LNCAP (cell line): ENCODE measurements around the gene STAT5A.

Experiments used
- TF ChIP-seq, protein P1 (sequence below): fragments of 450-650 bp; IDR thresholded peaks from 2 replicates; pipeline ENCODE4 v1.5.1; 2017; ENCODE audit warnings: mild to moderate bottlenecking

STAT5A gene

DNA sequence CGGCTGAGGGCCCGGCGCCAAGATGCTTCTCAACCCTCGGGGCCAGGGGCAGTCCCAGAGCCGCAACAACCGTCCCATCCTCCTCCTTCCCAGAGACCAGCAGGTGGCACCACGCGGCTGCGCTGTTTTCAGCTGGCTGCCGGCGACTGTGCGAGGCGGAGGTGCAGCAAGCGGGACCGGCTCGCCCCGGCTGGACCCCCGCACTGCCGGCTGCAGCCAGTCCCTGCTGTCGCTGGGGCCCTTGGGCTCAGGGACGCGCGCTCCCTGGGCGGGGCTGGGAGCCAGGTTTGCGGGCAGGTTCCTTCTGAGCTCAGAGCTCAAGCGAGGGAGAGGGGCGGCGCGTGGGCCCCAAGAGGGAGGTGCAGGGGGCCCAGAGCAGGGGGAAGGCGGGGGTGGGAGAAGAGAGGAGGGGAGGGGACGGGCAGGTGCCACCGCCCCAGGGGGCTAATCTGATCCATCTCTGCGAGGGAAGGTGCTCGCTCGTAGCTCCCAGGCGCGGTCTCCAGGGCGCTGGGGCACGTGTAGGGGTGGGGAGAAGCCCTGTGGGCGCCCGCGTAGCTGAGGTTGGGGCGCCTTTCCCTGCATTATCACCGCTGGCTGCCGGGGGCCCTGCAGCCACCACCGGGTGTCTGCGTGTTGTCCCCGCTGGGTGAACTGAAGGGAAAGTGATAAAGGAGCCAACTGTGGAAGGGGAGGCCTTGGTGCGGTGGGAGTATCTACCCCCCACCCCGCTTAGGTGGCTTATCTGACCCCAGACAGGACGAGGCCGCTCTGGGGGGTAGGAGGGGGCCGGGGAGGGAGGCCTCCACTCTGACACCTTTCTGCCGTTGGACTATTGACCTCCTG, 24.2 kb downstream of the STAT5A start:
- TF ChIP-seq, protein P1, sequence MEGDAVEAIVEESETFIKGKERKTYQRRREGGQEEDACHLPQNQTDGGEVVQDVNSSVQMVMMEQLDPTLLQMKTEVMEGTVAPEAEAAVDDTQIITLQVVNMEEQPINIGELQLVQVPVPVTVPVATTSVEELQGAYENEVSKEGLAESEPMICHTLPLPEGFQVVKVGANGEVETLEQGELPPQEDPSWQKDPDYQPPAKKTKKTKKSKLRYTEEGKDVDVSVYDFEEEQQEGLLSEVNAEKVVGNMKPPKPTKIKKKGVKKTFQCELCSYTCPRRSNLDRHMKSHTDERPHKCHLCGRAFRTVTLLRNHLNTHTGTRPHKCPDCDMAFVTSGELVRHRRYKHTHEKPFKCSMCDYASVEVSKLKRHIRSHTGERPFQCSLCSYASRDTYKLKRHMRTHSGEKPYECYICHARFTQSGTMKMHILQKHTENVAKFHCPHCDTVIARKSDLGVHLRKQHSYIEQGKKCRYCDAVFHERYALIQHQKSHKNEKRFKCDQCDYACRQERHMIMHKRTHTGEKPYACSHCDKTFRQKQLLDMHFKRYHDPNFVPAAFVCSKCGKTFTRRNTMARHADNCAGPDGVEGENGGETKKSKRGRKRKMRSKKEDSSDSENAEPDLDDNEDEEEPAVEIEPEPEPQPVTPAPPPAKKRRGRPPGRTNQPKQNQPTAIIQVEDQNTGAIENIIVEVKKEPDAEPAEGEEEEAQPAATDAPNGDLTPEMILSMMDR, result peak; percentile 70

DNA sequence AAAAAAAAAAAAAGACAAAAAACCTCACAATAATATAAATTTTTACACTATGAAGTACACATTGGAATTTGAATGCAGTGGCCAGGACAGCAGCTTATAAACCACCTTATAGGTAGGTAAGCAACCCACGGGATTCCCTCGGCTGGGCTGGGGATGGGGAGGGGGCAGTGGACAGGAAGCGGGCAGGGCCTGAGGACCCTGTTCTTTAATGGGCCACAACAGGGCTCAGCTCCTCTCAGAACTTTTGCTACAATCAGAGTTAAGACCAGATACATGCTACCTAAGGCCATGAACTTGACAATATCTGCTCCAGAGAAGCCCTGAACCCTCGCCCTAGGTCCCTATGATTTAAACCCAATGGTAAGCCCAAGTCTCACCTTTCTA, 25.1 kb downstream of the STAT5A start:
- TF ChIP-seq, protein P1, result no peak

DNA sequence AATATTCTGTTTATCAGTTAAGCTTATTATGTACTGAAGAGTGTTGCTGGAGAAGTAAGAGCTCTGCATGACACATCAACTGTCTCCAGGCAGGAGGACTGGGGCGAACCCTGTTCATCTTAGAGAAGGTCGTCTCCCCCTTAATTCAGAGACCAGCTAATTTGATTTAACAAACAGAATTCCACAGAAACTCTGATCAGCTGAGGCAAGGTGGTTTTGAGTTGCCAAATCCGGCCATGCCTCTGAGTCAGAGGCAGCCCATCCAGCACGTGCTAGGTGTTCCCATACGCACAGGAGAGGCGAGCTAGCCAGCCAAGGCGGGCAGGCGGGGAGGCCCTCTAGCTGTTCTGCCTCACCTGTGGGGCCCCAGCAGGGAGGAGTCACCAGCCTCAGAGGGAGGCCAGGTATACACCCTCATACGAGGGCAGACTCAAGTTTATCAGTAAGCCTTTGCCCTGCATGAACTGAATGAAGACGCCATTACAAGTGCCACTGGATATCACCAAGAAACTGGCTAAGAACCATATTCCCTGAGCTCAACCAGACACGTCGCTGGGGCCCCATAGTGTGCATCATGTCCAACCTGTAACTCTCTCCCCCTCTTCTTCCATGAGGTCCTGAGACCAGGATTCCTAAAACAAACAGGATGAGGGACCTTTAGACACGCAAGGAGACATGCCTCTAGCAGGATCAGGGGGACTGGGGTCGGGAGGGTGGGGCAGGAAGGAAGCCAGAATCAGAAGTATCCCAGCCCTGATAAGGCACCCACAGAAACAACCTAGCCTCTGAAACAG, 25.7 kb downstream of the STAT5A start:
- TF ChIP-seq, protein P1, result no peak

DNA sequence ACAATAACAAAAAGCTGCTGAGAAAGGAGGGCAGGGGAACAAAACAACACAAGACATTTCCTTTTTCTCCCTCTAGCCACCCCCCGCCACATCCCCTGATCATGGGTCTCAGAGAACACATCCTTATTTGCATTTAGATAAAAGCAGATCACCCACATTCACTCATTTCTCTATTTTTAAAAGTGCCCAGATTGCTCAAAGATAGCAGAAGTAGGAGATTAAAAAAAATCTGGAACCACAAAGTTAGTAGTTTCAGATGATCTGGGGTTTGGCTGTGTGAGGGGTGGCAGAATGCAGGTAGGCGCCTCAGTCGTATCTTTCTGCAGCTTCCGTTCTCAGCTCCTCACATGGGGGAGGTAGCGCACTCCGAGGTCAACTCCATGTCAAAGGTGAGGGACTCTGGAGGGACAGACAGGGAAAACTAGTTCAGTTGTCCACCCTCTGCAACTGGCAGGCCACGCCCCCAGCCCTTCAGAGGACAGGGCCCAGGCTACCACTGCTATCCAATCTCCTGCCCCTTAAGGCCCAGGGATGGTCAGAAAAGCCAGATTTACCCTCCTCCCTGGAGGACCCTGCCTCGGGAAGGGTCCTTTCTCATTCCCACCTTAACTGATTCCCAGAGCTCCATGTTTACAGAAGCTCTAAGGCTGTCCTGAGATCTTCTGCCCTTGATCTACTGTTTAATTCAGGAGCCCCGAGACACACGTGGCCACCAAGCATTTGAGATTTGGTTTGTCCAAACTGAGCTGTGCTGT, 27.3 kb downstream of the STAT5A start:
- TF ChIP-seq, protein P1, result no peak

DNA sequence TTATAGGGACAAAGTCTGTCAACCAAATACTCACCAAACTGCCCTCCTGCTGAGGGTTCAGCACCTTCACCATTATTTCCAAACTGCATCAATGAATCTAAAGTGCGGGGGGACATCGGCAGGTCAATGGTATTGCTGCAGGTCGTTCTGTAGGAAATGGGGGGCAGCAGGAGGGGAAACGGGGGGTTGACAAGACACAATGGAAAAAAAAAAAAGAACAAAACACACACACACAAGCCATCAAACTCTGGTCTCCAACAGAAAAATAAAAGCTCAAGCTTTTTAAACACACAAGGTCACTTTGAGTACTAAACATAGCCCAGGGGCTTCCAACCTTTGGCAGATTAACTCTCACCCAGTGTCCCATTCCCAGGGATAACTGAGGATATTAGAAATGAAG, 28.5 kb downstream of the STAT5A start:
- TF ChIP-seq, protein P1, result no peak

DNA sequence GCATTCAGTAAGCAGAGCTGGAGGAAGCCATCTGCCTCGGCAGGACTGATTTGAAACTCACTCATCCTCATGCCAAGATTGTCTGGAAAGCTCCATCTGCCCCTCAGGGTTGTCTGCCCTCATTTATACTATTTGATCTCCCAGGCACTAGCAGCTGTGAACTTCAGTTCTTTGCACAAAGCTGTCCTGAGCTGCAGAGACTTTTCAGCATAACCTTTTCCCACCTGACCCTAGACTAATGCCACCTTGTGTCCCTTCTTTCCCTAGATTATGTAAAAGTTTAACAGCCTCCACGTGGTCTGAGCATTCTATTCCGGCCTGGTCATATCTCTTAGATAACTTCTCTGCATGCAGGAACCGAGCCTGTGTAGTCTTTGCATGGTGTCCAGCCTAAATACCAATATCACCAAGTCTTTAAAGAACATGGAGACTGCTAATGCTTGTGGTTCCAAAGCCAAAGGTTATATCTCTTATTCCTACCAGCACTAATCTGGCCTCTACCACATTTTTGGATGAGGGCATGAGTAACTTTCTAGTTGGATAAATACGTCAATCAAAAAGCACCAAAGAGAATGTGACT, 29.1 kb downstream of the STAT5A start:
- TF ChIP-seq, protein P1, result no peak

DNA sequence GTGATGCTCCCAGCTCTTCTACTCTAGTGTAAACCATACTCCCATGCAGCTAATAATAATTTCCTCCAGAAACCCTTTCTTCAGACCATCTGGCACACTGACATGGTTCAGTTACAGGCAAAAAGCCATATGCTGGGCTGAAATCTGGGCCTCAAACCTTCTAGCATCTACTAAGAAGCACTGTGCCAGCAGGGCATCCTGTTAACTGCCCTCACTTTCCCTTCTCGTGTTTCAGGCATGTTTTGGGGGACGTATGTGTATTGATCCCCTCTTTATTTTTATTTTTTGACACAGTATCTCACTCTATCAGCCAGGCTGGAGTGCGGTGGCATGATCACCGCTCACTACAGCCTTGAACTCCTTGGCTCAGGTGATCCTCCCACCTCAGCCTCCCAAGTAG, 33.3 kb downstream of the STAT5A start:
- TF ChIP-seq, protein P1, result no peak
